ENCODE measurements around the gene PDGFC.

PDGFC gene

DNA sequence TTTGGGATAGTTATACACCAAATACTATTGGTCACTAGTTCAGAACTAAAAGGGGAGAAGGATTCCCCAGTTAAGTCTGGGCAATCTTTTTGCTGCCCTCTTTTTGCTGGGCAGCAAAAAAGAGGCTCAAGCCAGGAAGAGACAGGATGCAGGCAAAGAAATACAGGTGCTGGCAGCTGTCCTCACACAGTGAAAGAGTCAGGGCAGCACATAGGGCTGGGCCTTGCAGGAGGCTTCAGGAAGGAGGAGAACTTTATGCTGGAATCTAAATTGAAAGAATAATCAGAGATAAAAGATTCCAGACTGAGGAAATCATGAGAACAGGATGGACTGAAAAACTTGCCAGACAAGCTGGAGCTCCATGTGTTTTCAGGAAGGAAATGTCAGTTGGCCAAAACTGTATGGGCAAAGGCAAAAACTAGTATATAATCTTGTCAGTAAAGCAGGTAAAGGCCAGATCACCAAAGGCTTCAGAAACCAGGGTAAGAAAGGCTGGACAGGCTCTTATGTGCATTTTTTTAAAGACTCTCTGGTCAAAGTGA lies 46.8 kb downstream of the PDGFC start:
- no peak overlapping the region for H3K4me3 ChIP-seq (ENCODE audit: low read depth, low read length)
- DNase-seq (ENCODE audit: low read depth) = no peak
- TF ChIP-seq, protein P1, sequence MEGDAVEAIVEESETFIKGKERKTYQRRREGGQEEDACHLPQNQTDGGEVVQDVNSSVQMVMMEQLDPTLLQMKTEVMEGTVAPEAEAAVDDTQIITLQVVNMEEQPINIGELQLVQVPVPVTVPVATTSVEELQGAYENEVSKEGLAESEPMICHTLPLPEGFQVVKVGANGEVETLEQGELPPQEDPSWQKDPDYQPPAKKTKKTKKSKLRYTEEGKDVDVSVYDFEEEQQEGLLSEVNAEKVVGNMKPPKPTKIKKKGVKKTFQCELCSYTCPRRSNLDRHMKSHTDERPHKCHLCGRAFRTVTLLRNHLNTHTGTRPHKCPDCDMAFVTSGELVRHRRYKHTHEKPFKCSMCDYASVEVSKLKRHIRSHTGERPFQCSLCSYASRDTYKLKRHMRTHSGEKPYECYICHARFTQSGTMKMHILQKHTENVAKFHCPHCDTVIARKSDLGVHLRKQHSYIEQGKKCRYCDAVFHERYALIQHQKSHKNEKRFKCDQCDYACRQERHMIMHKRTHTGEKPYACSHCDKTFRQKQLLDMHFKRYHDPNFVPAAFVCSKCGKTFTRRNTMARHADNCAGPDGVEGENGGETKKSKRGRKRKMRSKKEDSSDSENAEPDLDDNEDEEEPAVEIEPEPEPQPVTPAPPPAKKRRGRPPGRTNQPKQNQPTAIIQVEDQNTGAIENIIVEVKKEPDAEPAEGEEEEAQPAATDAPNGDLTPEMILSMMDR (IDR thresholded peaks at IDR 0.05; ENCODE audit: low read depth, low read length, missing control alignments) = no peak

DNA sequence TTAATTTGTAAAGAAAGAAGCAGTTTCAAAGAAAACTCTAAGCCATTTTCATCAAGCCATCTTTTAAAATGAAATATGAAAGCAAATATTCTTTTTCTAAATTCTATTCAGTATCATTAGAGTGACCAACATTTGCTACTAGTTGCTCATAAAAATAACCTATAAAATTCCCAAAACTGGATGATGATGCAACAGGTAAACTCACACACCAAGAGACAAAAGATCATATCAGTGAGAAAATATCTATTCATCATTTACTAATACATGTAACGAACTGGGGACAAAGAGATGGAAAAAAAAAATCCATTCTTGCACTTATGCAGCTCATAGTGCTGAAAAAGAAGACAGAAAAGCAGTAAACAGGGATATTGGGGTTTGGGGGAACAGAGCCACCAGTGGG lies 48.1 kb downstream of the PDGFC start:
- TF ChIP-seq, protein P1 (IDR thresholded peaks at IDR 0.05; ENCODE audit: low read depth, low read length, missing control alignments) = no peak
- no peak overlapping the region for H3K4me3 ChIP-seq (ENCODE audit: low read depth, low read length)
- DNase-seq (ENCODE audit: low read depth) = no peak

DNA sequence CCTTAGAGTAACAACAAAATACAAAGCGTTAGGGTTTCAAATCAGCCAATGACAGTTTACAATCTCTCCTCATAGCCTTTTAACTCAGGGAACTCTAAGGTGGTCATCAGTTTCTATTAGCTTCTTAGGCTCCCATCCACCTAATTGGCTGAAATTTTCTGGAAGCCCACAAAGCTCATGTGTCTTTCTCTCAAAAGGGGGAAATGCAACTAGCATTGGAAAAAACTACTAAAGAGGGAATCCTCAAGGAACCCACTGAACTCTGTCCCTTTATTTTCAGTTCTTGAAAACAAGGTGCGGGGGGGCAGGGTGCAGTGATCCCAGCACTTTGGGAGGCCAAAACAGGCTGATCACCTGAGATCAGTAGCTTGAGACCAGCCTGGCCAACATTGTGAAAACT lies 56.4 kb downstream of the PDGFC start:
- TF ChIP-seq, protein P1 (IDR thresholded peaks at IDR 0.05; ENCODE audit: low read depth, low read length, missing control alignments) = no peak
- DNase-seq (ENCODE audit: low read depth) = no peak
- H3K4me3 ChIP-seq (ENCODE audit: low read depth, low read length) = no peak overlapping the region

DNA sequence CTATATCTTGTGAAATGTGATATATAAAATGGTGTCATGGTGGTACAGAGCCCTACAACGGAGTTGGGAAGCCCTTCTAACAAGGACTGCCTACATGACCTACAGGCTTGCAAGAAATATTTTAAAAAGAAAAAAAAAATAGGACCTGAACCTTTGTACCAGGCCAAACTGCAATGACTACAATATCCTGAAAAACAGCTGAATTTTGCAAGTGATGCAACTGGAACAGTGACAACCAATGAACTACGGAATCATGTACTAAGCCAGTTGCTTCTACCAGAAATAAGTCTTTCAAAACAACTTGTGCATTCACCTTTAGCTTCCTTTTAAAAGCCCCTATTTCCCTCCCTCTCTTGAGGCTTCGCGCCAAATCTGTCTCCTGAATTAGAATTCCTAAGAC lies 58.4 kb downstream of the PDGFC start:
- no peak for DNase-seq (ENCODE audit: low read depth)
- TF ChIP-seq, protein P1 (IDR thresholded peaks at IDR 0.05; ENCODE audit: low read depth, low read length, missing control alignments) = no peak
- no peak overlapping the region for H3K4me3 ChIP-seq (ENCODE audit: low read depth, low read length)

- TF ChIP-seq, protein P1 (IDR thresholded peaks at IDR 0.05; ENCODE audit: low read depth, low read length, missing control alignments) = no peak
- DNase-seq (ENCODE audit: low read depth) = no peak
Observed at GRCh38 chr4:156909010-156909409, 62.6 kb downstream of the PDGFC start.

DNA sequence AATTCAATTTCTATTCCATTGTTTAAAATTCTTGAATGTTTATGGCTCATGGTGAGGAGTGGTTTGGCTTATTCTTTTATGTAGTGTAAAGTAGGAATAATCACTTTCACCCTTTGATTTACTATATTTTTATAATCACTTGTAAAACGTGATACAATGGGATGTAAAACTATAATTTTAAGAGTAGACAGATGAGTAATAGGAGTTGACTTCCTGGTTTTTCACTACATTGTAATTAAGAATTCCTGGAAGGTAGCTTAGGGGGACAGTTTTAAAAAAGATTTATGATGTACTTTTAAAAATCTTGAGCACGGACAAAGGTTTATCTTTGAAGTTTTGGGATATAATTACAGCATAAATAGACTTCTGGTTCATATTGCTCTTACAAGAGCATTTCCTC lies 65.3 kb downstream of the PDGFC start:
- H3K4me3 ChIP-seq (ENCODE audit: low read depth, low read length) = no peak overlapping the region
- TF ChIP-seq, protein P1 (IDR thresholded peaks at IDR 0.05; ENCODE audit: low read depth, low read length, missing control alignments) = no peak
- no peak for DNase-seq (ENCODE audit: low read depth)

More at GRCh38 chr4:156909010-156909409, 62.6 kb downstream of the PDGFC start:
- H3K4me3 ChIP-seq (ENCODE audit: low read depth, low read length) = no peak overlapping the region

- TF ChIP-seq, protein P1 (IDR thresholded peaks at IDR 0.05; ENCODE audit: low read depth, low read length, missing control alignments) = no peak
- DNase-seq (ENCODE audit: low read depth) = no peak
- H3K4me3 ChIP-seq (ENCODE audit: low read depth, low read length) = no peak overlapping the region
Observed at GRCh38 chr4:156901871-156902270, 69.7 kb downstream of the PDGFC start.

Data from GM12864 (cell line).